ENCODE measurements around the gene DCAF12. TPM values are rescaled to one million over a fixed set of nuclear protein-coding genes. Genes with fewer than 3 reads are reported as not detected.

Gene DCAF12
- total and polyA plus RNA-seq, 2 of the 4 experiments (the other 2 are of a cell fraction): 7.2 to 17.1 TPM

- H4K91ac ChIP-seq (ENCODE audit: insufficient read depth, low read depth, low read length): no peak overlapping the region
- no CpG with 5 or more reads among the region's 2 CpGs for WGBS, 2 experiments (ENCODE audit: extremely low coverage in 2 of 2, insufficient read length in 1 of 2)
Measured at GRCh38 chr9:34037626-34038025, 88.9 kb downstream of the DCAF12 start.

More at GRCh38 chr9:34037626-34038025, 88.9 kb downstream of the DCAF12 start:
- Histone ChIP-seq H3K9me3 (ENCODE audit: control insufficient read depth, insufficient read depth, low read length) (no peaks in the 10 kb centered on the region), H3K9ac (ENCODE audit: low read depth, low read length) (no peak overlapping the region), H2BK5ac (ENCODE audit: low read depth, low read length, poor library complexity, severe bottlenecking) (no peak overlapping the region), H3K4me2 (ENCODE audit: low read depth, low read length) (no peak overlapping the region), H4K5ac (ENCODE audit: low read depth, low read length) (no peak overlapping the region), H3K79me1 (ENCODE audit: low read depth in 1 of 2, low read length in 2 of 2) (peaks cover 20 to 44% of the 10 kb centered on the region in 2 experiments), H2BK120ac (ENCODE audit: low read depth, low read length) (no peak overlapping the region), H3K23ac (ENCODE audit: low read depth, low read length) (no peak overlapping the region), H2AFZ (replicated peaks; ENCODE audit: low read length, poor library complexity) (no peak overlapping the region), H3K27me3 (ENCODE audit: control insufficient read depth, insufficient read depth, low read length) (no peaks in the 10 kb centered on the region), H3K9me1 (ENCODE audit: insufficient read depth, low read length) (no peaks in the 10 kb centered on the region), H2AK5ac (ENCODE audit: low read depth, low read length) (no peak overlapping the region), H4K20me1 (ENCODE audit: insufficient read depth, low read length) (peaks cover 25% of the 10 kb centered on the region), H2BK20ac (ENCODE audit: low read depth, low read length) (no peak overlapping the region), H3K4me3 (ENCODE audit: insufficient read depth, low read depth, low read length) (no peak overlapping the region), H3K4me1 (ENCODE audit: control insufficient read depth, insufficient read depth, low read length) (no peaks in the 10 kb centered on the region), H3K27ac (ENCODE audit: insufficient read depth, low read length) (no peak overlapping the region), H4K8ac (ENCODE audit: low read depth in 2 of 2, low read length in 2 of 2) (no peak overlapping the region), H3K14ac (replicated peaks; ENCODE audit: low read depth, low read length) (no peak overlapping the region), H2AK9ac (replicated peaks; ENCODE audit: low read depth, low read length, poor library complexity) (no peak overlapping the region), H3K56ac (ENCODE audit: extremely low read depth, insufficient read depth, low read length) (no peak overlapping the region), H3K36me3 (ENCODE audit: control insufficient read depth, insufficient read depth, low read length) (no peaks in the 10 kb centered on the region), H2BK15ac (ENCODE audit: low read depth, low read length) (no peak overlapping the region), H3K4ac (ENCODE audit: low read depth, low read length) (no peak overlapping the region), H3K18ac (ENCODE audit: low read depth, low read length) (no peak overlapping the region)
- TF ChIP-seq MXI1 (IDR thresholded peaks at IDR 0.05; ENCODE audit: borderline replicate concordance, low read depth, low read length) (no peak), MAFK (IDR thresholded peaks at IDR 0.05; ENCODE audit: low read depth, low read length) (no peak), RAD21 (IDR thresholded peaks at IDR 0.05; ENCODE audit: low read length) (no peak), BHLHE40 (IDR thresholded peaks at IDR 0.05; ENCODE audit: low read depth, low read length) (no peak), SMC3 (IDR thresholded peaks at IDR 0.05; ENCODE audit: low read depth, low read length) (no peak), ELK1 (IDR thresholded peaks at IDR 0.05; ENCODE audit: borderline replicate concordance, low read depth, low read length) (no peak), RFX5 (IDR thresholded peaks at IDR 0.05; ENCODE audit: low read depth, low read length) (no peak), CEBPB (IDR thresholded peaks at IDR 0.05; ENCODE audit: low read depth, low read length) (no peak), POLR2A (IDR thresholded peaks at IDR 0.05; ENCODE audit: low read depth, low read length) (no peak), FOS (IDR thresholded peaks at IDR 0.05; ENCODE audit: low read depth, low read length) (no peak), CHD1 (IDR thresholded peaks at IDR 0.05; ENCODE audit: low read depth, low read length) (no peak), NFE2L2 (IDR thresholded peaks at IDR 0.05; ENCODE audit: low read depth, low read length) (no peak), MAZ (IDR thresholded peaks at IDR 0.05; ENCODE audit: borderline replicate concordance, low read depth, low read length) (no peak), RCOR1 (IDR thresholded peaks at IDR 0.05; ENCODE audit: insufficient replicate concordance, low read length) (no peak)
- TF ChIP-seq, protein P1, sequence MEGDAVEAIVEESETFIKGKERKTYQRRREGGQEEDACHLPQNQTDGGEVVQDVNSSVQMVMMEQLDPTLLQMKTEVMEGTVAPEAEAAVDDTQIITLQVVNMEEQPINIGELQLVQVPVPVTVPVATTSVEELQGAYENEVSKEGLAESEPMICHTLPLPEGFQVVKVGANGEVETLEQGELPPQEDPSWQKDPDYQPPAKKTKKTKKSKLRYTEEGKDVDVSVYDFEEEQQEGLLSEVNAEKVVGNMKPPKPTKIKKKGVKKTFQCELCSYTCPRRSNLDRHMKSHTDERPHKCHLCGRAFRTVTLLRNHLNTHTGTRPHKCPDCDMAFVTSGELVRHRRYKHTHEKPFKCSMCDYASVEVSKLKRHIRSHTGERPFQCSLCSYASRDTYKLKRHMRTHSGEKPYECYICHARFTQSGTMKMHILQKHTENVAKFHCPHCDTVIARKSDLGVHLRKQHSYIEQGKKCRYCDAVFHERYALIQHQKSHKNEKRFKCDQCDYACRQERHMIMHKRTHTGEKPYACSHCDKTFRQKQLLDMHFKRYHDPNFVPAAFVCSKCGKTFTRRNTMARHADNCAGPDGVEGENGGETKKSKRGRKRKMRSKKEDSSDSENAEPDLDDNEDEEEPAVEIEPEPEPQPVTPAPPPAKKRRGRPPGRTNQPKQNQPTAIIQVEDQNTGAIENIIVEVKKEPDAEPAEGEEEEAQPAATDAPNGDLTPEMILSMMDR (conservative IDR thresholded peaks at IDR 0.05; ENCODE audit: low read depth, low read length): no peak
- TF ChIP-seq, protein P2, sequence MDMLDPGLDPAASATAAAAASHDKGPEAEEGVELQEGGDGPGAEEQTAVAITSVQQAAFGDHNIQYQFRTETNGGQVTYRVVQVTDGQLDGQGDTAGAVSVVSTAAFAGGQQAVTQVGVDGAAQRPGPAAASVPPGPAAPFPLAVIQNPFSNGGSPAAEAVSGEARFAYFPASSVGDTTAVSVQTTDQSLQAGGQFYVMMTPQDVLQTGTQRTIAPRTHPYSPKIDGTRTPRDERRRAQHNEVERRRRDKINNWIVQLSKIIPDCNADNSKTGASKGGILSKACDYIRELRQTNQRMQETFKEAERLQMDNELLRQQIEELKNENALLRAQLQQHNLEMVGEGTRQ (IDR thresholded peaks at IDR 0.05; ENCODE audit: low read depth, low read length): no peak
- DNase-seq (no peak), ATAC-seq (ENCODE audit: low read depth) (no peak)
- intact Hi-C loops (cut with micrococcal nuclease) (no loop called here), dilution Hi-C loops (cut with HindIII; ENCODE audit: low sequenced_read_pairs, unreplicated experiment) (no loop called here), in situ Hi-C loops (cut with MboI; ENCODE audit: low sequenced_read_pairs) (no loop called here)
- ChIA-PET POLR2A (ENCODE audit: unreplicated experiment) (interaction anchor here (0.6 kb wide), 1 partner anchor 221 kb away, joined by 5 read pairs; the partner anchor contains the start of gene UBE2R2), CTCF (interaction anchor here (0.6 kb wide), 1 partner anchor 11 kb away, joined by 3 read pairs; no protein-coding TSS in a partner anchor)
- no TSS peak for BruUV-seq (replicated peaks)
